H1 (cell line): Measurements from ENCODE around the gene RCOR2. TPM values are rescaled to one million over a fixed set of nuclear protein-coding genes. Genes with fewer than 3 reads are reported as not detected.

Experiments used
- ATF2 ChIP-seq: IDR thresholded peaks from 2 replicates; pipeline ENCODE4 v1.6.1; 2012; ENCODE audit warnings: low read length, inconsistent platforms
- BRCA1 ChIP-seq: IDR thresholded peaks from 2 replicates; pipeline ENCODE4 v1.6.1; 2012; ENCODE audit warnings: low read depth, low read length, improper control_type of control experiment
- CBX5 ChIP-seq: fragments of 300-800, 300-1000 bp; sonication (generic); IDR thresholded peaks from 2 replicates; pipeline ENCODE4 v1.7.1; 2016; ENCODE audit warnings: antibody characterized with exemption, low read length, low read depth
- CBX8 ChIP-seq: fragments of 300-800, 300-1000 bp; sonication (generic); IDR thresholded peaks from 2 replicates; pipeline ENCODE4 v1.7.1; 2016; ENCODE audit warnings: low read depth, low read length, borderline replicate concordance
- CEBPB ChIP-seq: IDR thresholded peaks from 2 replicates; pipeline ENCODE4 v1.6.1; 2012; ENCODE audit warnings: low read depth, low read length
- E2F6 ChIP-seq: IDR thresholded peaks from 2 replicates; pipeline ENCODE4 v1.6.1; 2012; ENCODE audit warnings: inconsistent platforms
- GABPA ChIP-seq: IDR thresholded peaks from 2 replicates; pipeline ENCODE4 v1.6.1; 2011; ENCODE audit warnings: mild to moderate bottlenecking, low read length, moderate library complexity, borderline replicate concordance; ENCODE audit not compliant: insufficient read depth
- HDAC2 ChIP-seq, 2 experiments: fragments of 300-600 bp in 1 of 2; sonication (generic) in 1 of 2; IDR thresholded peaks; 2 replicates each; pipeline ENCODE4 v1.6.1; 2011 to 2012; ENCODE audit warnings: low read depth in 2 of 2, low read length in 2 of 2, mild to moderate bottlenecking in 2 of 2, moderate library complexity in 2 of 2, borderline replicate concordance in 1 of 2, inconsistent platforms in 1 of 2
- HDAC6 ChIP-seq: IDR thresholded peaks from one replicate; pipeline ENCODE4 v1.7.1; 2012; ENCODE audit warnings: low read depth, mild to moderate bottlenecking, inconsistent platforms, low read length, moderate library complexity
- JUN ChIP-seq: IDR thresholded peaks from 2 replicates; pipeline ENCODE4 v1.6.1; 2011; ENCODE audit warnings: low read depth, mild to moderate bottlenecking, improper control_type of control experiment, low read length
- JUND ChIP-seq: IDR thresholded peaks from 2 replicates; pipeline ENCODE4 v1.6.1; 2011; ENCODE audit warnings: mild to moderate bottlenecking, improper control_type of control experiment, low read length
- KDM4A ChIP-seq: IDR thresholded peaks from one replicate; pipeline ENCODE4 v1.7.1; 2012; ENCODE audit warnings: low read depth, mild to moderate bottlenecking, moderate library complexity, low read length, inconsistent platforms; ENCODE audit not compliant: severe bottlenecking
- NRF1 ChIP-seq: IDR thresholded peaks from 2 replicates; pipeline ENCODE4 v1.6.1; 2011; ENCODE audit warnings: mild to moderate bottlenecking, low read depth, low read length, improper control_type of control experiment
- RXRA ChIP-seq: IDR thresholded peaks from 2 replicates; pipeline ENCODE4 v1.6.1; 2011; ENCODE audit warnings: low read depth, mild to moderate bottlenecking, low read length, moderate library complexity; ENCODE audit not compliant: insufficient read depth
- SIN3A ChIP-seq, 2 experiments: IDR thresholded peaks in 1 of 2; conservative IDR thresholded peaks in 1 of 2; 2 replicates each; pipeline ENCODE4 v1.6.1; 2011 to 2012; ENCODE audit warnings: low read length in 2 of 2, improper control_type of control experiment in 1 of 2, low read depth in 1 of 2, mild to moderate bottlenecking in 1 of 2
- SP4 ChIP-seq: IDR thresholded peaks from 2 replicates; pipeline ENCODE4 v1.6.1; 2012; ENCODE audit warnings: low read length, inconsistent platforms
- TEAD4 ChIP-seq: IDR thresholded peaks from 2 replicates; pipeline ENCODE4 v1.6.1; 2012; ENCODE audit warnings: low read depth, low read length, inconsistent platforms, mixed read lengths
- USF2 ChIP-seq: IDR thresholded peaks from 2 replicates; pipeline ENCODE4 v1.6.1; 2011; ENCODE audit warnings: low read length, improper control_type of control experiment
- YY1 ChIP-seq: IDR thresholded peaks from 2 replicates; pipeline ENCODE4 v1.6.1; 2011; ENCODE audit warnings: low read depth, mild to moderate bottlenecking, low read length
- ZNF274 ChIP-seq: IDR thresholded peaks from 2 replicates; pipeline ENCODE4 v1.7.0; 2012; ENCODE audit warnings: low read length, borderline replicate concordance; ENCODE audit errors: extremely low read depth
- polyA plus RNA-seq, 7 experiments: library from polyadenylated mRNA; depleted of rRNA in 3 of 7; stranded (reverse) in 5 of 7; unstranded in 2 of 7; fragments of >200 nt in 5 of 7; fragments of 200-250 nt in 2 of 7; gene quantifications; 1 replicate in 5 of 7; 2 replicates in 1 of 7; 4 replicates in 1 of 7; pipeline versions ENCODE4 v1.2.1 to v1.2.3, GENCODE V29; 2011 to 2013; ENCODE audit warnings: missing spikeins in 2 of 7, mixed read lengths in 2 of 7
- total RNA-seq: library from RNA; stranded (reverse); fragmentation: NEBNext Ultra II Directional; extraction: Animal tissue kit (Norgen Biotek cat#: 25700); gene quantifications from 2 replicates; pipeline ENCODE4 v1.2.1, GENCODE V29; 2021

Gene RCOR2
- total and polyA plus RNA-seq, 2 of the 8 experiments (the other 6 are each of a cell fraction or from before 2014, with no cell fraction given), result 54.6 to 78.0 TPM

DNA sequence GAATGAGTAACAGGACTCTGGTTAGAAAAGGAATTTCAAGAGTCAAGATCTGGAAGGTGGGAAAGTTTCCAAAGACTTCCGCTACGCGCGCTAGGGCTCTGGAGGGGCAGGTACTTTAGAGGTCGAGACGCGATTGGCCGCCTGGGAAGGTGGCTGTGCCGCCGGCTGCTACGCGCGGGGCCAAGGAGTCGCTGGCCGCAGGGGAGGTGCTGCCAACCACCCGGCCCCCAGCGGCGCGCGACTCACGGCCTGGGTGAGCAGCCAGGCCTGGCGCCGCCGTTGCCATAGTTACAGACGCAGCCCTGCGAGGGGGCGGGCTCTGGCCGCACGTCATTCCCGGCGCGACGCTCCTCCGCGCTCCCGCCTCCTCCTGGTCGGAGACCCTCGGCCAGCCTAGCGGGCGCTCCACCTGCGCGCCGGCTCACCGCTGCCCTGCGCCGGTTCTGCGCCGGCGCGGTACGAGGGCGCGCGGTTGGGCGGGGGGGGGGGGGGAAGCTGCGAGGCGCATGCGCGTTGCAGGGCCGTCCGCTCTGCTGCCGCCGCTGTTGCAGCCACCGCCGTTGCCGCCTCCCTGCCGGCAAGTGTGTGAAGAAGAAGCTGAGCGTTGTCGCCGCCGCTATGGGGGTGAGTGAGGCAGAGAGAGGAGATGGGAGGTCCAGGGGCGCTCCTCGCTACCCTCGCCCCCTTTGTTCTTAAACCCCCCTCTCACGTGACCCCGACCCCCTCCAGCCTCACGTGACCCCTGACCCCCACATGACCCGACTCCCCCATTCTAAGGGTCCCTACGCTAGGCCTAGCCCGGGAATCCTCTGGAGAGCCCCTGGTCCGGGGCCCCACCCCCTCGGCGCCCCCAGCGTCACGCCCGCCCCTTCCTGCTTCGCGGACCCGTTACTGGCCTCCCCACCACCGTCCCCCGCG, 21.8 kb upstream of the RCOR2 start, which contains the start of gene NAA40 (continued):
- TF ChIP-seq JUND (no peak), RXRA (peak; percentile 76; the same call in 1 of the 2 replicates), ZNF274 (no peak), USF2 (peak; percentile 96), E2F6 (peak; percentile 76), JUN (no peak), BRCA1 (no peak), CBX8 (no peak), HDAC6 (no peak), KDM4A (peak; percentile 89), TEAD4 (no peak), SIN3A (conservative IDR thresholded peaks at IDR 0.05 in 1 of 2, IDR thresholded peaks at IDR 0.05 in 1 of 2; ENCODE audit: low read depth in 1 of 2, low read length in 2 of 2) (peak; percentile 84 to 98; a peak in 2 of 4 replicates), HDAC2 (IDR thresholded peaks at IDR 0.05; ENCODE audit: borderline replicate concordance in 1 of 2, low read depth in 2 of 2, low read length in 2 of 2) (no peak; a peak in 1 of 4 replicates), GABPA (no peak), SP4 (peak; percentile 92; the same call in 1 of the 2 replicates), YY1 (no peak), NRF1 (peak; percentile 47), ATF2 (no peak), CEBPB (no peak), CBX5 (no peak)
